HEK293 (cell line): ENCODE data around the gene SMIM5.

Experiments used
- EGR2 ChIP-seq: fragments of 450-650 bp; formaldehyde crosslinking; IDR thresholded peaks from 2 replicates; pipeline ENCODE4 v1.5.1; 2016; ENCODE audit warnings: low read depth, missing biosample characterization, missing genetic modification characterization
- GLI4 ChIP-seq: fragments of 450-650 bp; formaldehyde crosslinking; IDR thresholded peaks from 2 replicates; pipeline ENCODE4 v1.5.1; 2016; ENCODE audit warnings: missing biosample characterization, missing genetic modification characterization
- HIC1 ChIP-seq: fragments of 450-650 bp; formaldehyde crosslinking; IDR thresholded peaks from 2 replicates; pipeline ENCODE4 v1.5.1; 2016; ENCODE audit warnings: missing biosample characterization, missing genetic modification characterization
- HOXD13 ChIP-seq: sonication (generic); formaldehyde crosslinking; IDR thresholded peaks from 2 replicates; pipeline ENCODE4 v1.8.0; 2022; ENCODE audit warnings: missing genetic modification reagents, borderline replicate concordance
- MYNN ChIP-seq: fragments of 450-650 bp; formaldehyde crosslinking; IDR thresholded peaks from 2 replicates; pipeline ENCODE4 v1.5.1; 2016; ENCODE audit warnings: missing biosample characterization, missing genetic modification characterization, borderline replicate concordance
- PATZ1 ChIP-seq: fragments of 450-650 bp; formaldehyde crosslinking; IDR thresholded peaks from 2 replicates; pipeline ENCODE4 v1.5.1; 2016; ENCODE audit warnings: missing biosample characterization, missing genetic modification characterization
- PRDM6 ChIP-seq: fragments of 450-650 bp; formaldehyde crosslinking; IDR thresholded peaks from 2 replicates; pipeline ENCODE4 v1.5.1; 2017; ENCODE audit warnings: missing biosample characterization, missing genetic modification characterization
- SP3 ChIP-seq: fragments of 450-650 bp; formaldehyde crosslinking; IDR thresholded peaks from 2 replicates; pipeline ENCODE4 v1.5.1; 2016; ENCODE audit warnings: missing biosample characterization, missing genetic modification characterization
- ZFHX2 ChIP-seq: fragments of 450-650 bp; formaldehyde crosslinking; conservative IDR thresholded peaks from 2 replicates; pipeline ENCODE4 v1.5.1; 2016; ENCODE audit warnings: missing biosample characterization, missing genetic modification characterization
- ZFP3 ChIP-seq: fragments of 450-650 bp; formaldehyde crosslinking; IDR thresholded peaks from 2 replicates; pipeline ENCODE4 v1.5.1; 2016; ENCODE audit warnings: low read depth, missing biosample characterization, missing genetic modification characterization
- ZNF157 ChIP-seq: fragments of 450-650 bp; formaldehyde crosslinking; IDR thresholded peaks from 2 replicates; pipeline ENCODE4 v1.5.1; 2016; ENCODE audit warnings: missing biosample characterization, missing genetic modification characterization
- ZNF214 ChIP-seq: fragments of 450-650 bp; formaldehyde crosslinking; IDR thresholded peaks from 2 replicates; pipeline ENCODE4 v1.5.1; 2017; ENCODE audit warnings: missing biosample characterization, mild to moderate bottlenecking, missing genetic modification characterization, borderline replicate concordance
- ZNF223 ChIP-seq: fragments of 450-650 bp; formaldehyde crosslinking; IDR thresholded peaks from 2 replicates; pipeline ENCODE4 v1.5.1; 2016; ENCODE audit warnings: missing biosample characterization, missing genetic modification characterization
- ZNF280C ChIP-seq: fragments of 450-650 bp; formaldehyde crosslinking; IDR thresholded peaks from 2 replicates; pipeline ENCODE4 v1.5.1; 2016; ENCODE audit warnings: missing biosample characterization, missing genetic modification characterization
- ZNF311 ChIP-seq: fragments of 450-650 bp; formaldehyde crosslinking; IDR thresholded peaks from 2 replicates; pipeline ENCODE4 v1.5.1; 2017; ENCODE audit warnings: missing biosample characterization, missing genetic modification characterization, borderline replicate concordance
- ZNF362 ChIP-seq: fragments of 450-650 bp; formaldehyde crosslinking; IDR thresholded peaks from 2 replicates; pipeline ENCODE4 v1.5.1; 2016; ENCODE audit warnings: missing biosample characterization, missing genetic modification characterization
- ZNF391 ChIP-seq: fragments of 450-650 bp; formaldehyde crosslinking; IDR thresholded peaks from 2 replicates; pipeline ENCODE4 v1.5.1; 2016; ENCODE audit warnings: low read depth, missing biosample characterization, missing genetic modification characterization, borderline replicate concordance
- ZNF398 ChIP-seq: fragments of 450-650 bp; formaldehyde crosslinking; IDR thresholded peaks from 2 replicates; pipeline ENCODE4 v1.5.1; 2017; ENCODE audit warnings: missing biosample characterization, missing genetic modification characterization
- ZNF423 ChIP-seq: fragments of 450-650 bp; formaldehyde crosslinking; IDR thresholded peaks from 2 replicates; pipeline ENCODE4 v1.5.1; 2016; ENCODE audit warnings: missing biosample characterization, missing genetic modification characterization
- ZNF449 ChIP-seq: fragments of 450-650 bp; formaldehyde crosslinking; IDR thresholded peaks from 2 replicates; pipeline ENCODE4 v1.5.1; 2017; ENCODE audit warnings: missing biosample characterization, mild to moderate bottlenecking, missing genetic modification characterization, moderate library complexity
- ZNF510 ChIP-seq: fragments of 450-650 bp; formaldehyde crosslinking; IDR thresholded peaks from 2 replicates; pipeline ENCODE4 v1.5.1; 2018; ENCODE audit warnings: mild to moderate bottlenecking, missing genetic modification characterization, missing biosample characterization; ENCODE audit not compliant: insufficient replicate concordance
- ZNF692 ChIP-seq: fragments of 450-650 bp; formaldehyde crosslinking; IDR thresholded peaks from 2 replicates; pipeline ENCODE4 v1.5.1; 2016; ENCODE audit warnings: missing biosample characterization, missing genetic modification characterization
- ZNF837 ChIP-seq: fragments of 450-650 bp; formaldehyde crosslinking; IDR thresholded peaks from 2 replicates; pipeline ENCODE4 v1.5.1; 2016; ENCODE audit warnings: missing biosample characterization, missing genetic modification characterization
- ZSCAN30 ChIP-seq: fragments of 450-650 bp; IDR thresholded peaks from 2 replicates; pipeline ENCODE4 v1.5.1; 2018; ENCODE audit warnings: missing biosample characterization, mild to moderate bottlenecking, missing genetic modification characterization, moderate library complexity

SMIM5 gene

GRCh38 chr17:75666959-75667790 lies 33.9 kb downstream of the SMIM5 start, which contains the start of the genes RECQL5 and SAP30BP (continued):
- no peak for TF ChIP-seq ZNF449 (tag by site-specific recombination)
- TF ChIP-seq EGR2 (tag by site-specific recombination): peak; percentile 80
- no peak for TF ChIP-seq ZNF692 (tag by site-specific recombination)
- no peak for TF ChIP-seq ZNF362 (tag by site-specific recombination)
- TF ChIP-seq PATZ1 (tag by site-specific recombination): peak; percentile 32; the same call in 1 of the 2 replicates
- no peak for TF ChIP-seq HIC1
- 0 out of 2 replicates have a peak, but pooled peaks have one; percentile 35 for TF ChIP-seq HOXD13
- TF ChIP-seq MYNN (tag by site-specific recombination): no peak
- TF ChIP-seq ZFHX2 (tag by site-specific recombination): peak; percentile 86
- TF ChIP-seq ZFP3: no peak
- TF ChIP-seq ZNF223: no peak
- TF ChIP-seq SP3: peak; percentile 81
- TF ChIP-seq ZNF214 (tag by site-specific recombination): no peak
- no peak for TF ChIP-seq ZNF837 (tag by site-specific recombination)
- TF ChIP-seq GLI4 (tag by site-specific recombination): no peak
- no peak for TF ChIP-seq ZNF157 (tag by site-specific recombination)
- no peak for TF ChIP-seq ZNF311 (tag by site-specific recombination)
- TF ChIP-seq ZNF391 (tag by site-specific recombination): no peak
- TF ChIP-seq ZNF423 (tag by site-specific recombination): no peak
- TF ChIP-seq ZNF280C (tag by site-specific recombination): no peak
- no peak for TF ChIP-seq ZNF398 (tag by site-specific recombination)
- no peak for TF ChIP-seq ZNF510 (tag by site-specific recombination)
- no peak for TF ChIP-seq PRDM6 (tag by site-specific recombination)
- no peak for TF ChIP-seq ZSCAN30 (tag by site-specific recombination)
